ENCODE results near the gene CLASP1. TPM values are rescaled to one million over a fixed set of nuclear protein-coding genes. Genes with fewer than 3 reads are reported as not detected.

The CLASP1 gene
- total RNA-seq, 1 experiment from 2014 or later = 49.2 TPM

- no peak for TF ChIP-seq CTCF (IDR thresholded peaks at IDR 0.05)
- no peak for TF ChIP-seq REST (IDR thresholded peaks at IDR 0.05; ENCODE audit: insufficient read depth in 1 of 2, low read depth in 2 of 2, low read length in 1 of 2)
- ATAC-seq (no peak), DNase-seq (ENCODE audit: low read depth, low spot score) (no peak)
- no peaks in the 10 kb centered on the region for H3K36me3 ChIP-seq (ENCODE audit: control insufficient read depth, insufficient read depth, low read length)
- intact Hi-C loops (cut with micrococcal nuclease; ENCODE audit: unreplicated experiment) = no loop called here
- in situ Hi-C loops (cut with HindIII; ENCODE audit: low pct_unique_long_range_greater_than_20kb, low sequenced_read_pairs) = no loop called here
- H3K4me1 ChIP-seq (ENCODE audit: control insufficient read depth, insufficient read depth, low read length) = no peaks in the 10 kb centered on the region
- no peaks in the 10 kb centered on the region for H3K9me3 ChIP-seq (ENCODE audit: control insufficient read depth, insufficient read depth, low read depth, low read length)
- ChIA-PET CTCF (interaction anchor here (0.6 kb wide), 1 partner anchor 11 kb away, joined by 7 read pairs; no protein-coding TSS in a partner anchor), POLR2A (no interaction called here)
- H3K27ac ChIP-seq (ENCODE audit: low read length) = no peak overlapping the region
- no peak overlapping the region for H3K4me3 ChIP-seq (ENCODE audit: low read depth in 2 of 2, low read length in 2 of 2)
- no TSS peak for BruUV-seq (replicated peaks)
- no peaks in the 10 kb centered on the region for H3K27me3 ChIP-seq (ENCODE audit: control insufficient read depth, insufficient read depth, low read length)
Observed at GRCh38 chr2:121469356-121469755, 179.9 kb downstream of the CLASP1 start.

GRCh38 chr2:121468936-121469335 is 180.3 kb downstream of the CLASP1 start:
- in situ Hi-C loops (cut with HindIII; ENCODE audit: low pct_unique_long_range_greater_than_20kb, low sequenced_read_pairs) = no loop called here
- Histone ChIP-seq H3K27me3 (ENCODE audit: control insufficient read depth, insufficient read depth, low read length) (no peaks in the 10 kb centered on the region), H3K4me1 (ENCODE audit: control insufficient read depth, insufficient read depth, low read length) (no peaks in the 10 kb centered on the region), H3K4me3 (ENCODE audit: low read depth in 2 of 2, low read length in 2 of 2) (no peak overlapping the region), H3K27ac (ENCODE audit: low read length) (no peak overlapping the region), H3K36me3 (ENCODE audit: control insufficient read depth, insufficient read depth, low read length) (no peaks in the 10 kb centered on the region), H3K9me3 (ENCODE audit: control insufficient read depth, insufficient read depth, low read depth, low read length) (no peaks in the 10 kb centered on the region)
- no peak for ATAC-seq
- CTCF ChIA-PET = interaction anchor here (0.6 kb wide), 1 partner anchor 10 kb away, joined by 7 read pairs; no protein-coding TSS in a partner anchor
- no TSS peak for BruUV-seq (replicated peaks)
- DNase-seq (ENCODE audit: low read depth, low spot score) = no peak
- POLR2A ChIA-PET = no interaction called here
- intact Hi-C loops (cut with micrococcal nuclease; ENCODE audit: unreplicated experiment) = no loop called here
- TF ChIP-seq POLR2AphosphoS5 (IDR thresholded peaks at IDR 0.05; ENCODE audit: low read depth, low read length) (no peak), SIN3A (IDR thresholded peaks at IDR 0.05; ENCODE audit: borderline replicate concordance, insufficient read depth, low read depth, low read length) (no peak), TCF7L2 (IDR thresholded peaks at IDR 0.05; ENCODE audit: low read depth, low read length) (no peak), REST (IDR thresholded peaks at IDR 0.05; ENCODE audit: insufficient read depth in 1 of 2, low read depth in 2 of 2, low read length in 1 of 2) (no peak), CTCF (IDR thresholded peaks at IDR 0.05) (no peak)
